HEK293T (cell line): ENCODE measurements around the gene MFF.

Experiments used
- CTCF ChIA-PET: fragments of 350-600 bp; formaldehyde crosslinking; extraction: SDS; loops from one replicate; lab custom pipeline; 2021; ENCODE audit warnings: antibody characterized with exemption, inconsistent platforms; lab: Yijun Ruan, JAX
- POLR2A ChIA-PET: fragments of 350-600 bp; formaldehyde crosslinking; extraction: SDS; loops from one replicate; lab custom pipeline; 2020; ENCODE audit warnings: antibody characterized with exemption, inconsistent platforms; lab: Yijun Ruan, JAX
- DNase-seq: peaks from one replicate; pipeline ENCODE4 v3.0.0; 2012; ENCODE audit warnings: mixed read lengths; ENCODE audit errors: extremely low spot score
- ARNT ChIP-seq: fragments of 450-650 bp; IDR thresholded peaks from 2 replicates; pipeline ENCODE4 v1.6.1; 2017; ENCODE audit warnings: mild to moderate bottlenecking
- BHLHE40 ChIP-seq: fragments of 450-650 bp; IDR thresholded peaks from 2 replicates; pipeline ENCODE4 v1.6.1; 2016; ENCODE audit warnings: mild to moderate bottlenecking, moderate library complexity, borderline replicate concordance
- CTBP1 ChIP-seq: fragments of 450-650 bp; IDR thresholded peaks from 2 replicates; pipeline ENCODE4 v1.6.1; 2016; ENCODE audit warnings: borderline replicate concordance
- ELF4 ChIP-seq: fragments of 450-650 bp; IDR thresholded peaks from 2 replicates; pipeline ENCODE4 v1.6.1; 2017; ENCODE audit warnings: antibody characterized with exemption
- FOXA1 ChIP-seq: fragments of 450-650 bp; IDR thresholded peaks from 2 replicates; pipeline ENCODE4 v1.6.1; 2016; ENCODE audit warnings: mild to moderate bottlenecking
- FOXK2 ChIP-seq: fragments of 450-650 bp; IDR thresholded peaks from 2 replicates; pipeline ENCODE4 v1.6.1; 2016; ENCODE audit warnings: mild to moderate bottlenecking
- FOXM1 ChIP-seq: fragments of 450-650 bp; IDR thresholded peaks from 2 replicates; pipeline ENCODE4 v1.6.1; 2017; ENCODE audit warnings: mild to moderate bottlenecking, borderline replicate concordance
- HDGF ChIP-seq: fragments of 450-650 bp; IDR thresholded peaks from 2 replicates; pipeline ENCODE4 v1.6.1; 2017; ENCODE audit warnings: antibody characterized with exemption, borderline replicate concordance
- L3MBTL2 ChIP-seq: fragments of 450-650 bp; conservative IDR thresholded peaks from 2 replicates; pipeline ENCODE4 v1.6.1; 2016; ENCODE audit warnings: mild to moderate bottlenecking
- LEF1 ChIP-seq: fragments of 450-650 bp; IDR thresholded peaks from 2 replicates; pipeline ENCODE4 v1.6.1; 2017; ENCODE audit warnings: mild to moderate bottlenecking, borderline replicate concordance
- NFRKB ChIP-seq: fragments of 450-650 bp; IDR thresholded peaks from 2 replicates; pipeline ENCODE4 v1.6.1; 2016; ENCODE audit warnings: mild to moderate bottlenecking, moderate library complexity
- SP1 ChIP-seq: fragments of 450-650 bp; IDR thresholded peaks from 2 replicates; pipeline ENCODE4 v1.6.1; 2017
- SUZ12 ChIP-seq: fragments of 450-650 bp; IDR thresholded peaks from 2 replicates; pipeline ENCODE4 v1.6.1; 2016; ENCODE audit warnings: mild to moderate bottlenecking
- TARDBP ChIP-seq: fragments of 450-650 bp; IDR thresholded peaks from 2 replicates; pipeline ENCODE4 v1.6.1; 2016
- ZNF384 ChIP-seq: fragments of 450-650 bp; IDR thresholded peaks from 2 replicates; pipeline ENCODE4 v1.6.1; 2016
- TF ChIP-seq, protein P1 (sequence below): fragments of 450-650 bp; IDR thresholded peaks from 2 replicates; pipeline ENCODE4 v1.6.1; 2016

Gene MFF

DNA sequence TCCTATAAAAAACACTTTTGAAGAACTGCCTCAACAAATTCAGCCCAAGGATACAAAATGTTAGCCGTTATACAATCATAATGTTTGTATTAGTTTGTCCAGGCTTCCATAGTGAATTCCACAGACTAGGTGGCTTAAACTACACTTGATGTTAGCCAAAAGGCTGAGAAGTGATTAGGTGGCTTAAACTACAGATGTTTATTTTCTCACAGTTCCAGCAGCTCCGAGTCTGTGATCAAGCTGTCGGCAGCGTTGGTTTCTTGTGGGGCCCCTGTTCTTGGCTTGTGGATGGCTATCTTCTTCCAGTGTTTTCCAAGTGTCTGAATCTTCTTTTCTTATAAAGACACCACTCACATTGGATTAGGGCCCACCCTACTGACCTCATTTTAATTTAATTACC is 31.5 kb upstream of the MFF start:
- TF ChIP-seq ARNT (no peak), SP1 (no peak), ELF4 (no peak), ZNF384 (no peak), HDGF (no peak), NFRKB (no peak), FOXM1 (no peak), LEF1 (no peak), FOXK2 (no peak), TARDBP (no peak), L3MBTL2 (no peak), SUZ12 (no peak), FOXA1 (no peak), BHLHE40 (no peak), CTBP1 (no peak)
- TF ChIP-seq, protein P1, sequence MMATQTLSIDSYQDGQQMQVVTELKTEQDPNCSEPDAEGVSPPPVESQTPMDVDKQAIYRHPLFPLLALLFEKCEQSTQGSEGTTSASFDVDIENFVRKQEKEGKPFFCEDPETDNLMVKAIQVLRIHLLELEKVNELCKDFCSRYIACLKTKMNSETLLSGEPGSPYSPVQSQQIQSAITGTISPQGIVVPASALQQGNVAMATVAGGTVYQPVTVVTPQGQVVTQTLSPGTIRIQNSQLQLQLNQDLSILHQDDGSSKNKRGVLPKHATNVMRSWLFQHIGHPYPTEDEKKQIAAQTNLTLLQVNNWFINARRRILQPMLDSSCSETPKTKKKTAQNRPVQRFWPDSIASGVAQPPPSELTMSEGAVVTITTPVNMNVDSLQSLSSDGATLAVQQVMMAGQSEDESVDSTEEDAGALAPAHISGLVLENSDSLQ: no peak
- ChIA-PET CTCF (no interaction called here), POLR2A (no interaction called here)
- DNase-seq: no peak

DNA sequence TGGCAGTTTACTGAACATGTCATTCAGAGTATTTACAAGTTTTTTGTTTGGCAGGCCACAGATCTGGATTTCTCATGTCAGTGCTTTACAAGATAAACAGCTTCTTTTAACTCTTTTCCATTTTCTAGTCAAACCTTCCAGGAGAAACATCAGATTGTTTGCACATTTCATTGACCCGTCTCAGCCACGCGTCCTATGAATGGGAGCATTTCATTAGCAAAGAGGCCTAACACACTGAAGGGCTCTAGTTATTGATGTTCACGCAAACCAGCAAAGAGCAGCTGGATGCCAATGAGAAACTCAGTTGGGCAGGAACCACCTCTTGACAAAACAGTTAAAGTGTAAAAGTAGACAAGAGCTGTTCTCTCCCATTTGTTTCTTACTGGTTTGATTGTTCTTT is 29.2 kb upstream of the MFF start:
- no peak for TF ChIP-seq SP1
- no peak for TF ChIP-seq LEF1
- no peak for TF ChIP-seq TARDBP
- no peak for TF ChIP-seq ZNF384
- no peak for TF ChIP-seq ELF4
- no peak for TF ChIP-seq SUZ12
- TF ChIP-seq FOXK2: no peak
- TF ChIP-seq FOXA1: no peak
- TF ChIP-seq HDGF: no peak
- TF ChIP-seq, protein P1: no peak
- TF ChIP-seq NFRKB: no peak
- no peak for TF ChIP-seq FOXM1
- no peak for TF ChIP-seq CTBP1
- TF ChIP-seq L3MBTL2: no peak
- TF ChIP-seq ARNT: no peak
- no peak for TF ChIP-seq BHLHE40
- ChIA-PET CTCF (no interaction called here), POLR2A (no interaction called here)
- no peak for DNase-seq

- ChIA-PET CTCF (no interaction called here), POLR2A (no interaction called here)
- DNase-seq: no peak
- no peak for TF ChIP-seq CTBP1
- TF ChIP-seq SP1: no peak
- TF ChIP-seq, protein P1: no peak
- no peak for TF ChIP-seq LEF1
- no peak for TF ChIP-seq SUZ12
- TF ChIP-seq BHLHE40: no peak
- no peak for TF ChIP-seq NFRKB
- TF ChIP-seq FOXA1: no peak
- TF ChIP-seq L3MBTL2: no peak
Observed at GRCh38 chr2:227296671-227297405, 28.2 kb upstream of the MFF start.

GRCh38 chr2:227301523-227301922 is 23.5 kb upstream of the MFF start:
- no peak for DNase-seq
- CTCF ChIA-PET: no interaction called here
- POLR2A ChIA-PET: no interaction called here
- TF ChIP-seq ZNF384 (no peak), L3MBTL2 (no peak)

- TF ChIP-seq HDGF (no peak), BHLHE40 (no peak), SP1 (no peak), ARNT (no peak), FOXM1 (no peak)
- CTCF ChIA-PET: no interaction called here
- POLR2A ChIA-PET: no interaction called here
- DNase-seq: no peak
Observed at GRCh38 chr2:227308784-227309183, 16.3 kb upstream of the MFF start.

GRCh38 chr2:227310756-227311110 is 14.3 kb upstream of the MFF start:
- no peak for DNase-seq
- no peak for TF ChIP-seq TARDBP
- no peak for TF ChIP-seq L3MBTL2
- TF ChIP-seq, protein P1: no peak
- no peak for TF ChIP-seq ZNF384
- TF ChIP-seq LEF1: no peak
- TF ChIP-seq ELF4: no peak
- no peak for TF ChIP-seq FOXM1
- TF ChIP-seq CTBP1: no peak
- no peak for TF ChIP-seq BHLHE40
- no peak for TF ChIP-seq SP1
- POLR2A ChIA-PET: no interaction called here
- CTCF ChIA-PET: no interaction called here
